Activated B cell treated with CpG ODN at 0.5 μM for 24 hours (primary cell): ENCODE results near the gene SLC6A9. TPM values are rescaled to one million over a fixed set of nuclear protein-coding genes. Genes with fewer than 3 reads are reported as not detected.

Source experiments
- ATAC-seq: fragments of 200-7000 bp; cut with Tn5 transposase; one replicate; pipeline ENCODE4 v1.10.0; 2021; ENCODE audit warnings: low read depth, mild to moderate bottlenecking, moderate library complexity
- CTCF ChIA-PET: fragments of 350-600 bp; sonication (Branson Sonifier 250); formaldehyde crosslinking; loops from one replicate; lab custom pipeline; 2021; ENCODE audit warnings: antibody characterized with exemption; lab: Charles Lee
- POLR2A ChIA-PET: fragments of 350-600 bp; sonication (Branson Sonifier 250); formaldehyde crosslinking; loops from one replicate; lab custom pipeline; 2021; ENCODE audit warnings: antibody characterized with exemption; lab: Charles Lee
- DNase-seq: peaks from one replicate; pipeline ENCODE4 v3.0.0; 2022
- H3K27ac Mint-ChIP-seq: one replicate; pipeline ENCODE4 v1.8.0; 2020; ENCODE audit warnings: mixed read lengths
- H3K27me3 Mint-ChIP-seq: one replicate; pipeline ENCODE4 v1.8.0; 2021; ENCODE audit warnings: mixed read lengths
- H3K36me3 Mint-ChIP-seq: one replicate; pipeline ENCODE4 v1.8.0; 2021; ENCODE audit warnings: low read depth, mixed read lengths
- H3K4me1 Mint-ChIP-seq: one replicate; pipeline ENCODE4 v1.8.0; 2021; ENCODE audit warnings: mixed read lengths
- H3K4me3 Mint-ChIP-seq: one replicate; pipeline ENCODE4 v1.8.0; 2020; ENCODE audit warnings: mild to moderate bottlenecking, mixed read lengths
- H3K9me3 Mint-ChIP-seq: one replicate; pipeline ENCODE4 v1.8.0; 2020; ENCODE audit warnings: mixed read lengths
- intact Hi-C: fragments of 100-400 bp; cut with micrococcal nuclease; formaldehyde crosslinking; loops from one replicate; pipeline ENCODE4 v1.15.1; 2024
- total RNA-seq: library from RNA; stranded (reverse); gene quantifications from 2 replicates; pipeline ENCODE4 v1.2.3, GENCODE V29; 2022
- TF ChIP-seq, protein P1 (sequence below): fragments of 200-600 bp; IDR thresholded peaks from one replicate; pipeline ENCODE4 v1.8.0; 2022; ENCODE audit warnings: antibody characterized with exemption, mild to moderate bottlenecking

The SLC6A9 gene
- total RNA-seq, 1 donor from 2014 or later, result 10.4 TPM

DNA sequence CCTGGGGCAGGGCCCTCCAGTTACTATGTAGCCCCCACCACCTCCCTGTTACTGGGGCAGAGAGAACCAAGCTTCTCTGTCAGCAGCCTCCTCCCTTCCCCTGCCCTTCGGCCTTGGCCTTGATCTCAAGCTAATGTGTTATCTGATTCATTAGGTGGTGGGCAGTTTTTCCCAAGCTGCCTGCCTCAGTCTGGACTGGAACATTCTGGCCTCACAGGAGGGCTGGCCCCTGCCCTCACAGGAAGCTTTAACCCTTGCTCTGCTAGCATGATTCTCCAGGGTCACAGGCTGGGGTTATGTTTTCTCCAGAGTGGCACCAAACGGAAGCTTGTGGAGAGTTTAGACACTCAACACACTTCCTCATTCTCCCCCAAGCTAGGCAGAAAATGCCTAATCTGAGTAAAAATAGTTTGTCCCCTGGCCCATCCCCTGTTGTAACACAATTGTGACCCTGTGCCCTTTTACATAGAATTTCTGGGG, 37.2 kb upstream of the SLC6A9 start:
- peak; percentile 45 for ATAC-seq
- no peaks in the 10 kb centered on the region for H3K36me3 Mint-ChIP-seq
- H3K9me3 Mint-ChIP-seq, result no peaks in the 10 kb centered on the region
- ChIA-PET CTCF (interaction anchor here (1.1 kb wide), 1 partner anchor 20 kb away, joined by 3 read pairs; no protein-coding TSS in a partner anchor), POLR2A (interaction anchor here (0.6 to 1.8 kb wide), 5 partner anchors 8 to 653 kb away, joined by 3 to 7 read pairs (median 4); partner anchors contain the start of genes IPO13, KDM4A and SLC6A9)
- no peaks in the 10 kb centered on the region for H3K27me3 Mint-ChIP-seq
- intact Hi-C loops, result no loop called here
- H3K27ac Mint-ChIP-seq, result peak overlapping the region; percentile 60
- H3K4me3 Mint-ChIP-seq, result peak overlapping the region; percentile 72
- H3K4me1 Mint-ChIP-seq, result peaks cover 49% of the 10 kb centered on the region
- DNase-seq, result peak; percentile 20
- TF ChIP-seq, protein P1, sequence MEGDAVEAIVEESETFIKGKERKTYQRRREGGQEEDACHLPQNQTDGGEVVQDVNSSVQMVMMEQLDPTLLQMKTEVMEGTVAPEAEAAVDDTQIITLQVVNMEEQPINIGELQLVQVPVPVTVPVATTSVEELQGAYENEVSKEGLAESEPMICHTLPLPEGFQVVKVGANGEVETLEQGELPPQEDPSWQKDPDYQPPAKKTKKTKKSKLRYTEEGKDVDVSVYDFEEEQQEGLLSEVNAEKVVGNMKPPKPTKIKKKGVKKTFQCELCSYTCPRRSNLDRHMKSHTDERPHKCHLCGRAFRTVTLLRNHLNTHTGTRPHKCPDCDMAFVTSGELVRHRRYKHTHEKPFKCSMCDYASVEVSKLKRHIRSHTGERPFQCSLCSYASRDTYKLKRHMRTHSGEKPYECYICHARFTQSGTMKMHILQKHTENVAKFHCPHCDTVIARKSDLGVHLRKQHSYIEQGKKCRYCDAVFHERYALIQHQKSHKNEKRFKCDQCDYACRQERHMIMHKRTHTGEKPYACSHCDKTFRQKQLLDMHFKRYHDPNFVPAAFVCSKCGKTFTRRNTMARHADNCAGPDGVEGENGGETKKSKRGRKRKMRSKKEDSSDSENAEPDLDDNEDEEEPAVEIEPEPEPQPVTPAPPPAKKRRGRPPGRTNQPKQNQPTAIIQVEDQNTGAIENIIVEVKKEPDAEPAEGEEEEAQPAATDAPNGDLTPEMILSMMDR, result no peak

GRCh38 chr1:44067266-44068250, 36.3 kb upstream of the SLC6A9 start:
- POLR2A ChIA-PET, result interaction anchor here (0.7 to 1.8 kb wide), 5 partner anchors 37 to 654 kb away, joined by 3 to 6 read pairs (median 4); partner anchors contain the start of genes ATP6V0B, IPO13, KDM4A and SLC6A9
- no peak for DNase-seq

DNA sequence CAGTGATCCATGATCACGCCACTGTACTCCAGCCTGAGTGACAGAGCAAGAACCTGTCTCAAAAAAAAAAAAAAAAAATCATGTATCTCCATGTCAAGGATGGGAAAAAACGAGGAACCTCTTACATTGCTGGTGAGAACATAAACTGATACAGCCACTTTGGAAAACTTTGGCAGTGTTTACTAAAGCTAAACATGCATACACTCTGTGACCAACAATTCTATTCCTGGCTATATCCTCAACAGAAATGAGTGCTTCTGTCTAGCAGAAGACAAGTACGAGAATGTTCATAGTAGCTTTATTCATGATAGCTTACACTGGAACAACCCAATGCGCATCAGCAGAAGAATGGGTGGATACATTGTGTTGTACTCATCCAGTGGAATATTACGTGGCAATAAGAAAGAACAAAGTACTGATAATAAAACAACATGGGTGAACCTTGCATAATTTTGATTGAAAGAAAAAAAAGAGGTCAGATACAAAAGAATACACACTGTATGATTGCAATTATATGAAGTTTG, 31.5 kb upstream of the SLC6A9 start:
- ATAC-seq (no peak), DNase-seq (no peak)
- H3K4me1 Mint-ChIP-seq, result peaks cover 10% of the 10 kb centered on the region
- ChIA-PET POLR2A (interaction anchor here (0.7 kb wide), 1 partner anchor 211 kb away, joined by 5 read pairs; no protein-coding TSS in a partner anchor), CTCF (no interaction called here)
- no peak overlapping the region for H3K27ac Mint-ChIP-seq
- intact Hi-C loops, result no loop called here
- TF ChIP-seq, protein P1, result no peak
- no peaks in the 10 kb centered on the region for H3K9me3 Mint-ChIP-seq
- peaks cover 6% of the 10 kb centered on the region for H3K27me3 Mint-ChIP-seq
- H3K36me3 Mint-ChIP-seq, result no peaks in the 10 kb centered on the region
- H3K4me3 Mint-ChIP-seq, result no peak overlapping the region

More at GRCh38 chr1:44067266-44068250, 36.3 kb upstream of the SLC6A9 start:
- CTCF ChIA-PET, result interaction anchor here (1.1 kb wide), 1 partner anchor 19 kb away, joined by 3 read pairs; no protein-coding TSS in a partner anchor
- peak overlapping the region; percentile 36 for H3K27ac Mint-ChIP-seq
- peaks cover 42% of the 10 kb centered on the region for H3K4me1 Mint-ChIP-seq
- H3K9me3 Mint-ChIP-seq, result no peaks in the 10 kb centered on the region
- peak overlapping the region; percentile 71 for H3K4me3 Mint-ChIP-seq
- ATAC-seq, result peak; percentile 86
- intact Hi-C loops, result no loop called here
- peaks cover 3% of the 10 kb centered on the region for H3K27me3 Mint-ChIP-seq
- H3K36me3 Mint-ChIP-seq, result no peaks in the 10 kb centered on the region
- TF ChIP-seq, protein P1, result no peak

DNA sequence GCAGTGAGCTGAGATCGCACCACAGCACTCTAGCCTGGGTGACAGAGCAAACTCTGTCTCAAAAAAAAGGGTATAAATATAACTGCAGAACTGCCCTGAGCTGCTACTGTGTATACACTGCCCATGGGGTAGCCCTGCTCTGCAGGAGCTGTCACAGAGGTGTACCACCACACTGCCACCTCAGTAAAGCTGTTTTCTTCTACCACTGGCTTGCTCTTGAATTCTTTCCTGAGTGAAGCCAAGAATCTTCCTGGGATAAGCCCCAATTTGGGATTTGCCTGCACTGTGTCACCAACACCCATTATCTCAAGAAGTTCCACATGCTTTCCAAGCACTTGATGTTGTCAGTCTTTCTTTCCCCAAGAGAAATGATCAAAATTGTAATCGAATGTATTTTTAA, 30.6 kb upstream of the SLC6A9 start:
- DNase-seq, result no peak
- POLR2A ChIA-PET, result no interaction called here
- no peak overlapping the region for H3K4me3 Mint-ChIP-seq
- H3K4me1 Mint-ChIP-seq, result peaks cover 2% of the 10 kb centered on the region
- peaks cover 6% of the 10 kb centered on the region for H3K27me3 Mint-ChIP-seq
- CTCF ChIA-PET, result no interaction called here
- H3K36me3 Mint-ChIP-seq, result no peaks in the 10 kb centered on the region
- no peak overlapping the region for H3K27ac Mint-ChIP-seq
- TF ChIP-seq, protein P1, result no peak
- intact Hi-C loops, result no loop called here
- H3K9me3 Mint-ChIP-seq, result no peaks in the 10 kb centered on the region
- ATAC-seq, result no peak
